GM23248 (cell line): Measurements from ENCODE around the gene PDILT. TPM values are rescaled to one million over a fixed set of nuclear protein-coding genes. Genes with fewer than 3 reads are reported as not detected.

Experiments
- DNase-seq: peaks from one replicate; pipeline ENCODE4 v3.0.0-alpha.2; 2015
- H2AFZ ChIP-seq: fragments of 200-600 bp; sonication (generic); 2 replicates; pipeline ENCODE4 v1.6.1; 2016; ENCODE audit warnings: antibody characterized with exemption
- H3F3A ChIP-seq: fragments of 200-600 bp; sonication (generic); 2 replicates; pipeline ENCODE4 v1.6.1; 2016; ENCODE audit warnings: mild to moderate bottlenecking, antibody characterized with exemption, mixed run types; ENCODE audit not compliant: insufficient read depth
- H3K27ac ChIP-seq: fragments of 200-600 bp; sonication (generic); 2 replicates; pipeline ENCODE4 v1.5.1; 2016; ENCODE audit warnings: mild to moderate bottlenecking
- H3K27me3 ChIP-seq: fragments of 200-600 bp; sonication (generic); replicated peaks from 2 replicates; pipeline ENCODE4 v1.6.1; 2016; ENCODE audit warnings: mild to moderate bottlenecking; ENCODE audit not compliant: insufficient read depth
- H3K36me3 ChIP-seq: fragments of 200-600 bp; sonication (generic); 2 replicates; pipeline ENCODE4 v1.6.1; 2016; ENCODE audit warnings: low read depth, mild to moderate bottlenecking
- H3K4me1 ChIP-seq: fragments of 200-600 bp; sonication (generic); 2 replicates; pipeline ENCODE4 v1.6.1; 2016; ENCODE audit warnings: mild to moderate bottlenecking; ENCODE audit not compliant: insufficient read depth
- H3K4me2 ChIP-seq: fragments of 200-600 bp; sonication (generic); one replicate; pipeline ENCODE4 v1.6.1; 2016; ENCODE audit warnings: mild to moderate bottlenecking; ENCODE audit not compliant: unreplicated experiment
- H3K4me3 ChIP-seq: fragments of 200-600 bp; sonication (generic); 2 replicates; pipeline ENCODE4 v1.5.1; 2016; ENCODE audit warnings: mild to moderate bottlenecking
- H3K79me2 ChIP-seq: fragments of 200-600 bp; sonication (generic); 2 replicates; pipeline ENCODE4 v1.6.1; 2016; ENCODE audit warnings: mild to moderate bottlenecking; ENCODE audit not compliant: insufficient read depth
- H3K9ac ChIP-seq: fragments of 200-600 bp; sonication (generic); 2 replicates; pipeline ENCODE4 v1.6.1; 2016; ENCODE audit warnings: mild to moderate bottlenecking
- H3K9me2 ChIP-seq: fragments of 200-600 bp; sonication (generic); 2 replicates; pipeline ENCODE4 v1.6.1; 2016; ENCODE audit warnings: mixed run types, mild to moderate bottlenecking, moderate library complexity; ENCODE audit not compliant: insufficient read depth
- H3K9me3 ChIP-seq: fragments of 200-600 bp; sonication (generic); one replicate; pipeline ENCODE4 v1.6.1; 2017; ENCODE audit warnings: low read depth
- H4K20me1 ChIP-seq: fragments of 200-600 bp; sonication (generic); 2 replicates; pipeline ENCODE4 v1.6.0; 2016; ENCODE audit not compliant: insufficient read depth
- EZH2 ChIP-seq: fragments of 200-600 bp; sonication (generic); IDR thresholded peaks from 2 replicates; pipeline ENCODE4 v1.6.1; 2018; ENCODE audit warnings: antibody characterized with exemption, mild to moderate bottlenecking; ENCODE audit not compliant: insufficient read depth, poor library complexity, severe bottlenecking
- EZH2phosphoT487 ChIP-seq: fragments of 200-600 bp; sonication (generic); IDR thresholded peaks from 2 replicates; pipeline ENCODE4 v1.6.1; 2018; ENCODE audit warnings: antibody characterized with exemption, moderate library complexity, mild to moderate bottlenecking, low read depth; ENCODE audit not compliant: insufficient read depth
- WGBS, 2 experiments: methylation state at CpG; one replicate each; pipeline ENCODE4 v1.1.6; 2015 to 2017; ENCODE audit warnings: low lambda C conversion rate in 2 of 2, low coverage in 1 of 2; ENCODE audit errors: missing lambda C conversion rate in 2 of 2; 5-methylcytosine and 5-hydroxymethylcytosine counted together
- in situ Hi-C: fragments of 300-500 bp; cut with MboI; formaldehyde crosslinking; loops from 2 replicates; pipeline ENCODE4 v1.15.0; 2020
- polyA plus RNA-seq: library from polyadenylated mRNA; unstranded; fragments of >200 nt; fragmentation: Nextera tagmentation; extraction: Ambion mirVana; gene quantifications from 2 replicates; pipeline ENCODE4 v1.2.1, GENCODE V29; 2016
- total RNA-seq: library from RNA; depleted of rRNA; stranded (reverse); fragments of >200 nt; shearing (Covaris generic); gene quantifications from 2 replicates; pipeline ENCODE4 v1.2.3, GENCODE V29; 2014

Gene PDILT
- total and polyA plus RNA-seq, 2 experiments from 2014 or later = not detected

GRCh38 chr16:20402651-20403050, 1.9 kb downstream of the PDILT start:
- Histone ChIP-seq H3F3A (no peaks in the 10 kb centered on the region), H2AFZ (no peak overlapping the region), H3K27ac (no peak overlapping the region), H3K9ac (no peak overlapping the region), H3K27me3 (no peaks in the 10 kb centered on the region), H3K4me2 (no peak overlapping the region), H3K79me2 (no peaks in the 10 kb centered on the region), H3K4me1 (no peaks in the 10 kb centered on the region), H3K4me3 (no peak overlapping the region), H3K9me3 (no peaks in the 10 kb centered on the region), H3K36me3 (no peaks in the 10 kb centered on the region), H4K20me1 (no peaks in the 10 kb centered on the region), H3K9me2 (no peaks in the 10 kb centered on the region)
- in situ Hi-C loops = no loop called here
- DNase-seq = no peak
- 77 to 82% methylated on average over 2 of the region's 2 CpGs for WGBS, 2 experiments
- no peak for TF ChIP-seq EZH2
- no peak for TF ChIP-seq EZH2phosphoT487

- no peak overlapping the region for H3K4me3 ChIP-seq
- H3K27me3 ChIP-seq = no peaks in the 10 kb centered on the region
- H3K9ac ChIP-seq = no peak overlapping the region
- no peaks in the 10 kb centered on the region for H3K79me2 ChIP-seq
- H2AFZ ChIP-seq = no peak overlapping the region
- no peaks in the 10 kb centered on the region for H3K36me3 ChIP-seq
- 35 to 37% methylated on average over 8 of the region's 8 CpGs for WGBS, 2 experiments
- H3K4me2 ChIP-seq = no peak overlapping the region
- H3F3A ChIP-seq = no peaks in the 10 kb centered on the region
- no peaks in the 10 kb centered on the region for H4K20me1 ChIP-seq
- no peak overlapping the region for H3K27ac ChIP-seq
- no peaks in the 10 kb centered on the region for H3K9me2 ChIP-seq
- H3K4me1 ChIP-seq = no peaks in the 10 kb centered on the region
- no peak for DNase-seq
- TF ChIP-seq EZH2 (no peak), EZH2phosphoT487 (no peak)
- in situ Hi-C loops = no loop called here
- H3K9me3 ChIP-seq = no peaks in the 10 kb centered on the region
These were observed 3.0 kb downstream of the PDILT start for GRCh38 chr16:20401475-20402016.

GRCh38 chr16:20401066-20401465, 3.5 kb downstream of the PDILT start:
- H3K27me3 ChIP-seq = no peaks in the 10 kb centered on the region
- DNase-seq = no peak
- no peaks in the 10 kb centered on the region for H3K9me2 ChIP-seq
- H3K27ac ChIP-seq = no peak overlapping the region
- in situ Hi-C loops = no loop called here
- no peak overlapping the region for H3K4me3 ChIP-seq
- no peaks in the 10 kb centered on the region for H3K36me3 ChIP-seq
- H3K79me2 ChIP-seq = no peaks in the 10 kb centered on the region
- no peaks in the 10 kb centered on the region for H4K20me1 ChIP-seq
- no peaks in the 10 kb centered on the region for H3K9me3 ChIP-seq
- no peak overlapping the region for H3K4me2 ChIP-seq
- WGBS, 2 experiments = 21 to 22% methylated on average over 2 of the region's 2 CpGs
- no peak for TF ChIP-seq EZH2
- no peak for TF ChIP-seq EZH2phosphoT487
- H3F3A ChIP-seq = no peaks in the 10 kb centered on the region
- H3K4me1 ChIP-seq = no peaks in the 10 kb centered on the region
- H2AFZ ChIP-seq = no peak overlapping the region
- no peak overlapping the region for H3K9ac ChIP-seq

GRCh38 chr16:20399185-20399584, 5.4 kb downstream of the PDILT start:
- H4K20me1 ChIP-seq = no peaks in the 10 kb centered on the region
- H3K4me1 ChIP-seq = no peaks in the 10 kb centered on the region
- in situ Hi-C loops = no loop called here
- WGBS, 2 experiments = 52 to 54% methylated on average over 7 of the region's 7 CpGs
- no peaks in the 10 kb centered on the region for H3K27me3 ChIP-seq
- no peaks in the 10 kb centered on the region for H3K9me3 ChIP-seq
- DNase-seq = no peak
- TF ChIP-seq EZH2phosphoT487 (no peak), EZH2 (no peak)
- H2AFZ ChIP-seq = no peak overlapping the region
- no peaks in the 10 kb centered on the region for H3K79me2 ChIP-seq
- no peak overlapping the region for H3K4me3 ChIP-seq
- no peaks in the 10 kb centered on the region for H3K9me2 ChIP-seq
- H3K27ac ChIP-seq = no peak overlapping the region
- H3F3A ChIP-seq = no peaks in the 10 kb centered on the region
- no peak overlapping the region for H3K9ac ChIP-seq
- H3K4me2 ChIP-seq = no peak overlapping the region
- H3K36me3 ChIP-seq = no peaks in the 10 kb centered on the region

GRCh38 chr16:20398603-20399002, 5.9 kb downstream of the PDILT start:
- H3K9me3 ChIP-seq = no peaks in the 10 kb centered on the region
- no peak overlapping the region for H2AFZ ChIP-seq
- H3K27ac ChIP-seq = no peak overlapping the region
- H3K79me2 ChIP-seq = no peaks in the 10 kb centered on the region
- no peaks in the 10 kb centered on the region for H3K27me3 ChIP-seq
- H3K4me1 ChIP-seq = no peaks in the 10 kb centered on the region
- H3K4me3 ChIP-seq = no peak overlapping the region
- no peaks in the 10 kb centered on the region for H3K9me2 ChIP-seq
- in situ Hi-C loops = no loop called here
- WGBS, 2 experiments = 37 to 53% methylated on average over 3 of the region's 3 CpGs
- no peak overlapping the region for H3K4me2 ChIP-seq
- H3K9ac ChIP-seq = no peak overlapping the region
- no peak for DNase-seq
- no peaks in the 10 kb centered on the region for H4K20me1 ChIP-seq
- no peaks in the 10 kb centered on the region for H3F3A ChIP-seq
- no peak for TF ChIP-seq EZH2phosphoT487
- TF ChIP-seq EZH2 = no peak
- no peaks in the 10 kb centered on the region for H3K36me3 ChIP-seq
